ENCODE results near the gene CDH2.

The CDH2 gene

GRCh38 chr18:28176948-28177827 is at the start of gene CDH2:
Gene CDH2, minus strand, starts transcription at chr18:28177130. Its CDS starts 108 bp downstream, at chr18:28177022.
- DNase-seq (ENCODE audit: low read depth), result no peak

DNA sequence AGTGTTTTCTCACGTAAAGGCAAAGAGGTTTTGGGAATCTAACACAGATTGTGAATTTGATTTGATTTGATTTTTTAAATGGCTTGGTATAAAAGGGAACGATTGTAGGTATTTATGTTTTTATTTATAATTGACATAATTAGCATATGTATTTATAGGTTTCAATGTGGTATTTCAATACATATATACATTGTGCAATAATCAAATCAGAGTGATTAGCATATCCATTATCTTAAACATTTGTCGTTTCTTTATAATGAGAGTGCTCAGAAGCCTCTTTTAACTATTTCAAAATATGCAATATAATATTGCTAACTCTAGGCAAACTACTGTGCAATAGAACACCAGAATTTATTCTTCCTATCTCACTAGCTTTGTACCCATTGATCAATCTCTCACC is 35.1 kb upstream of the CDH2 start:
- no peak for DNase-seq (ENCODE audit: low read depth)

DNA sequence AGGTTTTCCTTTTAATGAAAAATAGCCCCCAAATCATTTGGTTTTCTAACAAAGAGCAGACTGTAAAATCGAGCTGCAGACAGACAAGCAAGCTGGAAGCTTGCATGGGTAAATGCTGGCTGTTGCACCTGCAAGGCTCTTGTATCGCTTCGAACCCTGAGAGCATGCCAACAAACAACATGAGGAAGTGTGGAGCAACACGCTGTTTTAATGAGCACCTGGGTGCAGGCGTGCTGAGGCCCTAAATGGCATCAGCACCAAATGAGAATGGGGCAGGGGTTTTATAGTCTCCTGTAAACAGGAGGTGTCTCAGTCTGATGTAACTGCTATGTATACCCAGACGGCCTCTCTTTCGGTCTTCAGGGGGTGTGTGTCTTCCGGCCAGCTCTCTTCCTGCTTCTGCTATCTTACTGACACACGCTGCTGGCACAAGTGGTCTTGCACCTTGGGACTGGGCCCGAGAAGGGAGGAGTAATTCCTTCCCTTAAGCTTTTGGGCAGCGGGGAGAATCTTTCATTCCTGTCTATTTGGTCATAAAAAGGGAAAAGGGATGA is 31.9 kb upstream of the CDH2 start:
- DNase-seq (ENCODE audit: low read depth), result no peak

DNA sequence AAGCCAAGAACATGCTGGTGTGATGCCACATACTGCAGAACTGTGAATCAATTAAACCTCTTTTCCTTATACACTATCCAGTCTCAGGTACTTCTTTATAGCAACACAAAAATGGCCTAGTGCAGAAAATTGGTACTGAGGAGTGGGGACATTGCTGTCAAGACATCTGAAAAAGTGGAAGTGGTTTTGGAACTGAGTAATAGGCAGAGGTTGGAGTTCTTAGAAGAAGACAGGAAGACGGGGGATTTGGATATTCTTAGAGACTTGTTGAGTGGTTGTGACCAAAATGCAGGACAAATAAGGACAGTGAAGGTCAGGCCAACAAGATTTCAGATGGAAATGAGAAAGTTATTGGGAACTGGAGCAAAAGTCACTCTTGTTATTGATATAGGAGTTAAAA is 31.3 kb upstream of the CDH2 start:
- DNase-seq (ENCODE audit: low read depth), result no peak

DNA sequence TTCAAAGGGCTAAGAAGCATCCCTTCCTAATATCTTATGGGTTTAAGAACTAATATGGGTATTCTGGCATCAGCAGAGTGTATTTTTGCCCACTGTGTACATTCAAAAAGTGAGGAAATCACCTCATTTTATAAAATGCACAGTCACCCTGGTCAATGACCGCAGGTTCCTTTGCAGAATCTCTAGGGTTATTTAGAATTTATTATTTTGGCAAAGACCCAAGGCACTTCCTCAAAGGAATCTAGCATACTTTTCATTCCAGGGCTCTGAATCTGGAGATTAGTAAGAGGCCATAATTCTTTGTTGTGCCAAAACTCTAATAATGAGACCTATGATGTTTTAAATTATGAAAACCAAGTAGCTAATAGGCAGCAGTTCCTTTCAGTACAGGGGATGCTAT is 27.2 kb upstream of the CDH2 start:
- DNase-seq (ENCODE audit: low read depth), result no peak

- DNase-seq (ENCODE audit: low read depth), result no peak
Observed at GRCh38 chr18:28201056-28201455, 24.1 kb upstream of the CDH2 start.

GRCh38 chr18:28198620-28199019 is 21.7 kb upstream of the CDH2 start:
- no peak for DNase-seq (ENCODE audit: low read depth)

DNA sequence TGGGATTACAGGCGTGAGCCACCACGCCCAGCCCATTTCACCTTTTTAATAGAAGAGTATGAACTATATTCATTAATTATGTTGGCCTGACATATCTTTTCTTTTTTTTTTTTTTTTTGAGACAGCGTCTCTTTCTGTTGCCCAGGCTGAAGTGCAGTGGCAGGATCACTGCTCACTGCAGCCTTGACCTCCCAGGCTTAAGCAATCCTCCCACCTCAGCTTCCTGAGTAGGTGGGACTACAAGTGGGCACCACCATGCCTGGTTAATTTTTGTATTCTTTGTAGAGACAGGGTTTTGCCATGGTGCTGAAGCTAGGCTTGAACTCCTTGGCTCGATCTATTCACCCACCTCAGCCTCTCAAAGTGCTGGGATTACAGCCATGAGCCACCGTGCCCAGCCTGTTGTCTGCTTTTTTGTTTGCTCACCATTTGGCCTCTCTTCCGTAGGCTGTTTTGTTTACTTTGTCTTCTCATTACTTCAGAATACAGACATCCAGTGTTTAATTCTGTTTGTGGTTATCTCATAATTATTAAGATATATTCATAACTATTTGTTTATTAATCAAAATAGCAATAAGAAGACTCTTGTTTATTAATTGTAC is 16.3 kb upstream of the CDH2 start:
- DNase-seq (ENCODE audit: low read depth), result no peak

- DNase-seq (ENCODE audit: low read depth), result no peak
Observed at GRCh38 chr18:28189400-28190239, 12.7 kb upstream of the CDH2 start.

GRCh38 chr18:28185121-28185520 is 8.2 kb upstream of the CDH2 start:
- no peak for DNase-seq (ENCODE audit: low read depth)

DNA sequence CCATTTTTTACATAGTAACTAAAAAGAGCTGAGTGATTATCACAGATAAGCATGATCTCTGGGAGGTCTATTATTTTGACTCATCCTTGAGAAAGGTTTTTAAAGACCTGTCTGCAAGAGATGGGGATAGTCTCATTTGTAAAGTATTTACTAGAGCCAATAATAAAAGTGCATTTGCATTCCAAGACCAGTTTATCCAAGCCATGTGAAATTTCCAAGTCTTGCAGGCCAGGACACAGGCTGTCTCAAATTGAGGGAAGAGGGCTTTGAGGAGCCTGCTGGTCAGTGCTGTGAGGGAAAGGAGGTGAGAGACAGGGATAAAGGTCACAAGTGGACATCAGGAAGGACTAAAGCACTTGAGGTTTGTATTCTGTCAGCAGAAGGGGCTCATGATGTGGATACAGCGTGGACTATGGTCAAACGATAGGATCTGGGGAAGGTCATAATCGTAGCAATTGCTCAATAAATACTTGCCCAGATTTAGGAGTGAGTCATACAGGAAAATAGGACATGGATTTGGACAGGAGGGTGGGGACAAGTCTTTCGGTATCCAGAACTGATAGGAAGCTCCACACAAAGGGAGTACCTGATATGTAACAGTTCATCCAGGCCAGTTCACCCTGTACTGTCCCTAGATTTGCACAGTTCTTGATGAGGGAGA is 6.6 kb upstream of the CDH2 start:
- DNase-seq (ENCODE audit: low read depth), result no peak

DNA sequence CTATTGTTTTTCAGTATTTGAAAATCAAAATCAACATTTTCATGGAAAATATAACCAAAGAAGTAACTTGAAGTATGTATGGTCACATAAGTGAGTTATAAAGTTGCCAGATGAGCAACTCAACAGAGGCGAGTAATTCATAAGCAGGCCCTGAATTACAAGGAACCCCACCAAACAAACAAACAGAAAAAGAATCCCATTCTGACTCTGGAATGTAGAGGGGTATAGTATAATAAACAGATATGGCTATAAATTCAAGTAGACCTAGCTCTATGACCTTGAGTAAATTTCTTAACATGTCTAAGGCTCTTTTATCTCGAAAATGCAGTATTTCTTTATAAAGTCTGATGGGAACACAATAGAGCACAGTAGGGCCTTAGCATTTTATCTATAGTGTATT is 4.7 kb upstream of the CDH2 start:
- DNase-seq (ENCODE audit: low read depth), result no peak

DNA sequence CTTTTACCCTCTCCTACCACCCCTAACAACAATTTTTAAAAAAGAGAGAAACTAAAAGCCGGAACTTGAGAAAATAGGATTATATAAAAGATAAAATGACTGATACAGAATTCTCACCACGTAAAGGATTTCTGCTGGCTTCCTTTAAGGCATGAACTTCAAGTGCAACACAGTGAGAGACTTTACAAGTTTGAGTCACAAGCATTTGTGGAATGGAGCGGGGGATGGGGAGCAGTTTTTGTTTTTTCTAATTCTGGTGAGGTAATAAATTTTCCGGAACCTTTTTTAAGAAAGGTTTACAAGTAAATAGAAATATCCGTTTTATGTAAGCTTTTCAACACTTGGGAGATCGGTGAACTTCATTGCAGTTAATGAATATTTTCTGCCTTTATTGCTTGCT is 1.8 kb upstream of the CDH2 start:
- no peak for DNase-seq (ENCODE audit: low read depth)

DNA sequence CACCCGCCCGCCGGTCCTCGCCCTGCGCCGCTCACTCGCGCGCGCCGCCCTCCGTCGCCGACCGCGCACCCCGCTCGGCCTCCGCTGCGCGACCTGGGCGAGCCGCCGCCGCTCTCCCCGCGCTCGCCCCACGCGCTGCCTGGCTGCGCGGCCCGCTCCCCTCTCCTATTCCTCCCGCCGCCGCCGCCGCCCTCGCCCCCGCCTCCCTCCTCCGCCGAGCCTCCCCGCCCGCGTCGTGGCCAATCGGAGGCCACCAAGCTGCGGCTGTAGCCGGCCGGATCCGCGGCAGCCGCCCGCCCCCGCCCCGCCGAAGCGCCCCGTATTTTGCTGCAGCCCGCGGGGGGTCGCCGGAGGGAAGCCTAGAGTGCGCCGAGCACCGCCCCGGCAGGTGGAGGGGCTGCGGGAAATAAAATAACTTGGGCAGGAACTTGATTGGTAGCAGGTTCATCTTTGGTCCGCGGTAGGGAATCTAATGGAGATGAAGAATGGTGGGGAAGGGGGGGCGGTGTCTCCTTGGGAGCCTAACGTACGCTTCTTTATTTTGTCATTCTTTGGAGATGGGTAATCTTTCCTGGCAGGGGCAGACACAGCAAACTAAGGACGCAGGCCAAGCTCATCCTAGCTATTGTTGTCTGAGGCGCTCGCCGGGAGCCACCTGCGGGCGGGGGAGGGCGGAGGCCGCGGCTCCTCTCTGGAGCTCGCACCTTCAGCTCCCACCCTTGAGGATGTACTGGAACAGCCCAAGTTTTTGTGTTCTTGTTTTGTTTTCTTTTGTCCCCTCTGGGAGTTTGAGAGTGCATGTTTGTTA is 1.1 kb upstream of the CDH2 start:
- no peak for DNase-seq (ENCODE audit: low read depth)

GRCh38 chr18:28176698-28176947 is 307 bp downstream of the CDH2 start:
- DNase-seq (ENCODE audit: low read depth), result no peak

DNA sequence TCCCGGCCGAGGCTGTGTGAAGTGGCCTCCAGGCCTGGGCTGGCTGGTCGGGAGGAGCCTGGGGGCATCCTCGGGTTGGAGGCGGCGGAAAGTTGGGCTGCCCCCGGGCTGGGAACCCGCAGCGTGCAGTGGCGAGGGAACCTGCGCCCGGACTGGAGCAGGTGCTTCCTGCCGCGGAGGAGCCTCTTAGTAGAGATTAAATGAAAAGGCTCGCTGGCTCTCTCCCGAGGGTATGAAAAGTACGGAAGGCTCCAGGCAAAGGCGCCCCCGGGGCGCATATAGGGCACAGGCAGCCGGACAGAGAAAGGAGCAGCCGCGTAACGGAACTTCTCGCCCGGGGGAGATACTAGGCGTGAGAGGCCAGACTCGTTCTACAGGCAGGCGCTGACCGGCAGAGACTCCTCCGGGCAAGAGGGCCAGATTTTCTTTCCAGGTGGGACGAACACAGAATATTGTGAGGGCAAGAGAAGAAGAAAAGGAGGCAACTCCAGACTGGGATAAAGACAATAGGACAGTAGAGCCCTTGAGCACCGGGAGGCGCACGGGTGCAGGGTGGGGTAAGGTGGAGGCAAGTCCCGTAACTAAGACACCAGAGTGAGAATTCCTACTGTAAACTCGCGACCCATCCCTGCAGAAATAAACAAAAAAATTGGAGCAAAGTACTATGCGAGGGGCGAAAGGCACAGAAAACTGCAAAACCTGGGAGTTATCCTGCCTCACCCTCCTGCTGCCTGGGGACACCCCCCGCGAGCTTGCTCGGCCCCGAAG is 816 bp downstream of the CDH2 start:
- no peak for DNase-seq (ENCODE audit: low read depth)

DNA sequence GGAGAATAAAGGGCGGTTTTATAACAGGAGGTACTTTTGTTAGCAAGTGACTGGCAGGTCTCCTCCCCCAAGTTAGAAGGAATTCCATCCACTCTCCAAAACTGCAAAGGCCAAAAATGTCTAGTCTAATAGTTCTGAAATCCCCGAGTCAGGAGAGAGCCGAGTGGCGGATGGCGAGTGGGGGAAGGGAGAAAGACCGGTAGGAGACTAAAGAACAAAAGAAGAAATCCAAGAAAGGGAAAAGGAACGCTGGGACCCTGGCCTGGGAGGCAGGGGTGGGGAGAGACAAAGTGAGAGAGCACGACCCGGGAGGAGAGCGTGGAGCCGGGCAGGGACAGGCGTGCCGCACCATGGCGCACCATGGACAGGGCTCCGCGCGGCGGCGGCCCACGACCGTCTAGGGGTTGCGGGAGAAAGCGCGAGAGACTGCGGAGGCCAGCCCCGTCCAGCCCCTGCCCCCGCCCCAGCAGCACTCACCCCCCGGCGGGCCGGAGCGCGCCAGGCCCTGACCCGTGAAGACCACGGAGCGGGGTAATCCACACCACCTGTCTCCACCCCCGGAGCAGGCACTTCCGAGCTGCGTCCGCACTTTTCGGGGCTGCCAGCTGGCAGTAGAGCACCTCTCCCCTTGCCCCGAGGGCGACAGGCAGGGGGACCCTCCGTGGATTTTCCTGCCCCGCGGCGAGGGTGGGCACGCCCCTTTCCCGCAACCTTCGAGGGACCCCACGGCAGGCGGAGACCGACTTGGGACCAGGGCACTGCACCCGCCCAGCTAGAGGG is 1.6 kb downstream of the CDH2 start:
- DNase-seq (ENCODE audit: low read depth), result no peak

GRCh38 chr18:28174181-28174905 is 2.6 kb downstream of the CDH2 start:
- DNase-seq (ENCODE audit: low read depth), result no peak

DNA sequence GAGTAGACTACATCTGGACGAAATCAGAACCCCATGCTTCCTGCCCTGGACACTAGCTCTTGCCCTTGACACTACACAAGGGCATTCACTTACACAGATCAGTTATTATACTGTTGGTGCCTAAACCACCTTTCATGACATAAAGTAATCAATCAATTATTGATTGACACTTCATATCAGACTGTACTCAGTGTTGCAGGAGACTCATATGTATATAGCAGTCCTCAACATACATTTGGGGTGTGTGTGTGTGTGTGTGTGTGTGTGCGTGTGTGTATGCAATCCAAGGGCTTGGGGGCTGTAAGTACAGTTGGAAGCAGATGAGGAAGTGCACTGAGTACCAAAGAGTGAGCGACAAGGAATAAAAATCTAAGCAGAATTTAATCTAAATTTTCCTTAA is 5.1 kb downstream of the CDH2 start:
- DNase-seq (ENCODE audit: low read depth), result no peak
